Fibroblast of skin of right biceps (primary cell): Measurements from ENCODE around the gene HAVCR1.

Experiments used
- DNase-seq: peaks from one replicate; pipeline ENCODE4 v3.0.0-alpha.2; 2013

Gene HAVCR1

DNA sequence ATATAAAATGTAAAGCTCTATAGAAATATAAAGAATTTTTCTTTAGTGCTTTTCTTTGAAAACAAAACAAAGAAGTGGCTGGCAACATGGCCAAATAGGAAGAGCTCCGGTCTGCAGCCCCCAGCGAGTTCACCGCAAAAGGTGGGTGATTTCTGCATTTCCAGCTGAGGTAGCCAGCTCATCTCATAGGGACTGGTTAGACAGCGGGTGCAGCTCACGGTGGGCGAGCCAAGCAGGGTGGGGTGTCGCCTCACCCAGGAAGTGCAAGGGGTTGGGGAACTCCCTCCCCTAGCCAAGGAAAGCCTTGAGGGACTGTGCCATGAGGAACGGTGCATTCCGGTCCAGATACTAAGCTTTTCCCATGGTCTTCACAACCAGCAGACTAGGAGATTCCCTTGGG, 74.9 kb downstream of the HAVCR1 start:
- DNase-seq = no peak

DNA sequence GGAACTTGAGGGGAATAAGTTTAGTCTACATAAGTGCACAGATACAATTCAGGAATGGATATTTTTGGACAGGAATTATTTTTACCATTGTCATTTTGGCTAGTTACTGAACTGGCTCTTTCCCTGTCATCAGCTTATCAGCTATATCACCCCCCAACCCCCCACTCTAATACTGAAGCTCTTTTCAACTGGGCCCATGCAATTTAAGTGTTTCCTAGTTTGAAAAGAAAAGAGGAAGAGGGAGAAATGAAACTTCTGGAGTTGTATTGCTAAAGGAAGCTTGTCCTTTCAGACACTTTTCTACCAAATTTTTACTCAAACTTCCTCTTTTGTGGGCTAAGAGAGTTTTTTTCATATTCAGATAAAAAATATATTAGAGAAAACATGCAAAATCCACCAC, 77.4 kb downstream of the HAVCR1 start:
- no peak for DNase-seq
